ENCODE data around the gene WSCD1. TPM values are rescaled to one million over a fixed set of nuclear protein-coding genes. Genes with fewer than 3 reads are reported as not detected.

Gene WSCD1
- total RNA-seq, 4 donors from 2014 or later, result 1.7 to 6.8 (median 3.5) TPM

DNA sequence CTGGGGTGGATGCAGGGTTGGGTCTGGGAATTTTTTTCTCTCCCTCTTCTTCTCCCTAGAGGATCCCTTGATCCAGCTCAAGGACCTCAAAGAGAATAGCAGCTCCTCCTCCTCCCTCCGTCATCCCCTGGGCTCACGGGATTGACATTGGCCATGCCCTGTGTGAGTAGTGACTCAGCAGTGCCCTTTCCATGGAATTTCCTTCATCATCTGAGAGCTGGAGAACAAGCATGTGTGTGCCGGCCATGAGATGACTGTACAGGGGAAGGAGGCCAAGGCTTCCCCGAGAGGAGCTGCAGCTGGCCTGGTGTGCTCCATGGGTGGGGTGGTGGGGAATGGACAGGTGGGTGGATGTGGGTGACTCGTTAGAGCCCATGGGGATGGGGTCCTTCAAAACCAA is 8.9 kb upstream of the WSCD1 start:
- H3K27me3 ChIP-seq, result peaks cover 0 to 67% (median 0%) of the 10 kb centered on the region in 4 donors

DNA sequence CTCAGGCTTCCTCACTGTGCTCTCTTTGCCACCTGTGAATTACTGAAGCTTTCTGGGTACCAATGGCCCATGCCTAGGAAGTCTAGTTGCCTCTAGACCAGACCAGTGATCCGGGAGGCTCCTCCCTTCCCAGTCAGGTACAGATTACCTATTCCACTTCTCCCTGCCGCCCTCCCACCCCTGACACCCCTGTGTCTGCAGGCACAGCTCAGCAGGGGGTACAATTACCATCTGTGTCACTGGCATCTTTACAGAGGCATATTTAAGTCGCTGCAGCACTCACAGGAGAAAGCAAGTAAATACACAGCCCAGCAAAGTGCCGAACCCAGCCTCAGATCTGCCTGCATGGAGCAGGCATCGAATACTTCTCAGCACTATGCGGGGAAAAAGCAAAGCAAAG is 5.3 kb upstream of the WSCD1 start:
- H3K36me3 ChIP-seq, result no peaks in the 10 kb centered on the region
- TF ChIP-seq, protein P1, sequence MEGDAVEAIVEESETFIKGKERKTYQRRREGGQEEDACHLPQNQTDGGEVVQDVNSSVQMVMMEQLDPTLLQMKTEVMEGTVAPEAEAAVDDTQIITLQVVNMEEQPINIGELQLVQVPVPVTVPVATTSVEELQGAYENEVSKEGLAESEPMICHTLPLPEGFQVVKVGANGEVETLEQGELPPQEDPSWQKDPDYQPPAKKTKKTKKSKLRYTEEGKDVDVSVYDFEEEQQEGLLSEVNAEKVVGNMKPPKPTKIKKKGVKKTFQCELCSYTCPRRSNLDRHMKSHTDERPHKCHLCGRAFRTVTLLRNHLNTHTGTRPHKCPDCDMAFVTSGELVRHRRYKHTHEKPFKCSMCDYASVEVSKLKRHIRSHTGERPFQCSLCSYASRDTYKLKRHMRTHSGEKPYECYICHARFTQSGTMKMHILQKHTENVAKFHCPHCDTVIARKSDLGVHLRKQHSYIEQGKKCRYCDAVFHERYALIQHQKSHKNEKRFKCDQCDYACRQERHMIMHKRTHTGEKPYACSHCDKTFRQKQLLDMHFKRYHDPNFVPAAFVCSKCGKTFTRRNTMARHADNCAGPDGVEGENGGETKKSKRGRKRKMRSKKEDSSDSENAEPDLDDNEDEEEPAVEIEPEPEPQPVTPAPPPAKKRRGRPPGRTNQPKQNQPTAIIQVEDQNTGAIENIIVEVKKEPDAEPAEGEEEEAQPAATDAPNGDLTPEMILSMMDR (IDR thresholded peaks at IDR 0.05), result no peak
- no peak for TF ChIP-seq POLR2AphosphoS5 (IDR thresholded peaks at IDR 0.05)
- TF ChIP-seq EP300 (IDR thresholded peaks at IDR 0.05), result no peak
- TF ChIP-seq POLR2A (IDR thresholded peaks at IDR 0.05; ENCODE audit: low read depth), result no peak
- peaks cover 0 to 11% (median 9%) of the 10 kb centered on the region in 4 donors for H3K4me1 ChIP-seq
- no peak overlapping the region for H3K27ac ChIP-seq (replicated peaks in 1 of 4)
- WGBS, result 58% methylated on average over 6 of the region's 6 CpGs
- H3K27me3 ChIP-seq, result peaks cover 0 to 48% (median 3%) of the 10 kb centered on the region in 4 donors
- no peaks in the 10 kb centered on the region for H3K9me3 ChIP-seq
- H3K4me3 ChIP-seq, result no peak overlapping the region
- intact Hi-C loops (cut with DNase I), result no loop called here
- no peak for DNase-seq (ENCODE audit: extremely low spot score)

More for the DNA sequence above, 8.9 kb upstream of the WSCD1 start:
- WGBS, result 62% methylated on average over 5 of the region's 5 CpGs
- Histone ChIP-seq H3K4me1 (no peaks in the 10 kb centered on the region), H3K4me3 (no peak overlapping the region), H3K36me3 (no peaks in the 10 kb centered on the region), H3K9me3 (no peaks in the 10 kb centered on the region), H3K27ac (replicated peaks in 1 of 4) (no peak overlapping the region)
- DNase-seq (ENCODE audit: extremely low spot score), result no peak
- no peak for TF ChIP-seq POLR2AphosphoS5 (IDR thresholded peaks at IDR 0.05)
- no peak for TF ChIP-seq POLR2A (IDR thresholded peaks at IDR 0.05; ENCODE audit: low read depth)
- no peak for TF ChIP-seq EP300 (IDR thresholded peaks at IDR 0.05)
- TF ChIP-seq, protein P1 (IDR thresholded peaks at IDR 0.05), result no peak
- intact Hi-C loops (cut with DNase I), result no loop called here

DNA sequence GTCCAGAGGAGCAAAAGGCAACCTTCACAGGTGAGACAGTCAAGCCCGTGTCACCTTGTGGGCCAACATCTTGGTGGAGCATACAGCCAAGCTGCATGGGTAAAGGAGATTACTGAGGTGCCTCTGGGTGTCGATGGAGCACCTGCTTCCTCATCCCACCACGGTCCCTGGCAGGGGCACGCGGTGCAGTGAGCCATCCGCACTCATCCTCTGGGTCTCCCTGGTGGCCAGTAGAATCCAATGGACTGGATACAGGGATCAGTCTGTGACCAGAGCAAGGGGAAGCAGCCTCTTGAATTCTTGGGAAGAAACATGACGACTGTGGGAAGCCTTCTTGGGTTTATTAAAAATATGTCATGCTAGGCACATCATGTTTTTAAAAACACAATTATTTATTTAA is 4.8 kb upstream of the WSCD1 start:
- WGBS, result 79% methylated on average over 7 of the region's 7 CpGs

DNA sequence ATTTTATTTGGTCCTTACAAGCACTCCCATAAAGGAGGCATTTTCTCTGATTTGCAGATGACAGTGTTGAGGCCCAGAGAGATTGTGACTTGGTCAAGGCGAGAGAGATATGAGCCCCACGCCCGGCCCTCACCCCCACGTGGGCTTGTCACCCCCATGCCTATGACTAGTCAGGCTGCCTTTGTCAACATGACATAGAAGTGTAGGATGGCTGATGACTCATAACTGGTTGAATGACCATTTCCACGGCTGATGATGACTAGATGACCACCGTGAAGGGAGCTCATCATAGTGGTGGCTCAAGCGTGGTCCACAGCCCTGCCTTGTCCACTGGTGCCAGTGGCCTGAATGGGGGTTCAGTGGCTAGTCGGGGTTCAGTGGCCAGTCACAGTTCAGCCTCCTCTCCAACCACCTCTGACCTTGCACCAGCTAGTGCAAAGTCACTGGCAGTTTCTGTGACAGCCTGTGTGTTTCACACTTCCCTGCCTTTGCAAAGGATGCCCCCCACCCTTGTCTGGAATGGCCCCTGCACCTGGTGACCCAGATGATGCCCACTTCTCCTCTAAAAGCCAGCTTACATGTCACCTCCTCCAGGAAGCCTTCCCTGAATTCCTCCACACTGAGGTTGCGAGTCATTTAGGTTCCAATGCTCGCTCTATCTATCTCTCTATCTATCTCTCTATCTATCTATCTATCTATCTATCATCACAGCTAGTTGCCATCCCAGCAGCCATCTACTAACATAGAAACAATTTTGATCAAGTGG is 3.8 kb upstream of the WSCD1 start:
- peaks cover 0 to 51% (median 3%) of the 10 kb centered on the region in 4 donors for H3K27me3 ChIP-seq
- H3K4me3 ChIP-seq, result no peak overlapping the region
- intact Hi-C loops (cut with DNase I), result no loop called here
- DNase-seq (ENCODE audit: extremely low spot score), result no peak
- no peak overlapping the region for H3K27ac ChIP-seq (replicated peaks in 1 of 4)
- no peaks in the 10 kb centered on the region for H3K36me3 ChIP-seq
- WGBS, result 79% methylated on average over 8 of the region's 10 CpGs
- TF ChIP-seq EP300 (IDR thresholded peaks at IDR 0.05) (no peak), POLR2AphosphoS5 (IDR thresholded peaks at IDR 0.05) (no peak), POLR2A (IDR thresholded peaks at IDR 0.05; ENCODE audit: low read depth) (no peak)
- TF ChIP-seq, protein P1 (IDR thresholded peaks at IDR 0.05), result no peak
- H3K4me1 ChIP-seq, result peaks cover 0 to 24% (median 20%) of the 10 kb centered on the region in 4 donors
- no peaks in the 10 kb centered on the region for H3K9me3 ChIP-seq

More for the DNA sequence above, 4.8 kb upstream of the WSCD1 start:
- H3K27me3 ChIP-seq, result peaks cover 0 to 44% (median 3%) of the 10 kb centered on the region in 4 donors
- intact Hi-C loops (cut with DNase I), result no loop called here
- no peaks in the 10 kb centered on the region for H3K9me3 ChIP-seq
- H3K4me1 ChIP-seq, result peaks cover 0 to 14% (median 11%) of the 10 kb centered on the region in 4 donors
- H3K36me3 ChIP-seq, result no peaks in the 10 kb centered on the region
- TF ChIP-seq EP300 (IDR thresholded peaks at IDR 0.05), result no peak
- no peak for TF ChIP-seq POLR2A (IDR thresholded peaks at IDR 0.05; ENCODE audit: low read depth)
- TF ChIP-seq, protein P1 (IDR thresholded peaks at IDR 0.05), result no peak
- no peak for TF ChIP-seq POLR2AphosphoS5 (IDR thresholded peaks at IDR 0.05)
- no peak overlapping the region for H3K27ac ChIP-seq (replicated peaks in 1 of 4)
- no peak overlapping the region for H3K4me3 ChIP-seq
- no peak for DNase-seq (ENCODE audit: extremely low spot score)
